CD4-positive, CD25-positive, alpha-beta regulatory T cell (primary cell): ENCODE results near the gene DNAI2. TPM values are rescaled to one million over a fixed set of nuclear protein-coding genes. Genes with fewer than 3 reads are reported as not detected.

ENCODE experiments used
- ATAC-seq, 2 donors: fragments of 150-1000 bp; cut with Tn5 transposase; one replicate each; pipeline ENCODE4 v1.10.0; 2021; ENCODE audit warnings: low read depth in 2 of 2, moderate number of reproducible peaks in 2 of 2, moderate library complexity in 1 of 2
- DNase-seq, 3 donors: peaks; one replicate each; pipeline versions ENCODE4 v3.0.0 to v3.0.0-alpha.2; 2012 to 2022; ENCODE audit warnings: mixed read lengths in 1 of 3
- H3K27ac ChIP-seq: one replicate; pipeline ENCODE4 v1.7.0; 2013; ENCODE audit warnings: mild to moderate bottlenecking, low read length; ENCODE audit not compliant: insufficient read depth, poor library complexity, severe bottlenecking
- H3K27me3 ChIP-seq: one replicate; pipeline ENCODE4 v1.7.0; 2013; ENCODE audit warnings: low read length; ENCODE audit not compliant: control insufficient read depth, insufficient read depth
- H3K36me3 ChIP-seq: one replicate; pipeline ENCODE4 v1.7.0; 2013; ENCODE audit warnings: mild to moderate bottlenecking, low read length, moderate library complexity; ENCODE audit not compliant: control insufficient read depth, insufficient read depth
- H3K4me1 ChIP-seq: 2 replicates; pipeline ENCODE4 v1.7.0; 2013; ENCODE audit warnings: mild to moderate bottlenecking, low read length; ENCODE audit not compliant: insufficient read depth, control insufficient read depth, poor library complexity, severe bottlenecking
- H3K4me3 ChIP-seq: one replicate; pipeline ENCODE4 v1.7.0; 2013; ENCODE audit warnings: low read depth, mild to moderate bottlenecking, low read length, moderate library complexity
- H3K9me3 ChIP-seq, 2 experiments: 1 replicate in 1 of 2; 2 replicates in 1 of 2; pipeline ENCODE4 v1.7.0; 2013; ENCODE audit warnings: low read length in 2 of 2, mild to moderate bottlenecking in 1 of 2, moderate library complexity in 1 of 2; ENCODE audit not compliant: control insufficient read depth in 2 of 2
- H3K27ac Mint-ChIP-seq, 3 donors: one replicate each; pipeline ENCODE4 v1.8.0; 2020 to 2022; ENCODE audit warnings: mild to moderate bottlenecking in 3 of 3, mixed read lengths in 3 of 3, moderate library complexity in 2 of 3
- H3K27me3 Mint-ChIP-seq: one replicate; pipeline ENCODE4 v1.8.0; 2022; ENCODE audit warnings: mild to moderate bottlenecking, mixed read lengths
- H3K36me3 Mint-ChIP-seq: one replicate; pipeline ENCODE4 v1.8.0; 2020; ENCODE audit warnings: mixed read lengths
- H3K4me1 Mint-ChIP-seq, 4 donors: one replicate each; pipeline ENCODE4 v1.8.0; 2020 to 2022; ENCODE audit warnings: mixed read lengths in 4 of 4, mild to moderate bottlenecking in 1 of 4
- H3K4me3 Mint-ChIP-seq, 4 donors: one replicate each; pipeline ENCODE4 v1.8.0; 2020 to 2022; ENCODE audit warnings: mild to moderate bottlenecking in 4 of 4, mixed read lengths in 4 of 4, moderate library complexity in 3 of 4
- H3K9me3 Mint-ChIP-seq, 7 donors: one replicate each; pipeline ENCODE4 v1.8.0; 2020 to 2022; ENCODE audit warnings: mixed read lengths in 7 of 7, mild to moderate bottlenecking in 3 of 7, moderate library complexity in 2 of 7
- polyA plus RNA-seq, 4 donors: library from polyadenylated mRNA; unstranded; fragments of 300-500 nt; fragmentation: Illumina TruSeq; gene quantifications; one replicate each; pipeline ENCODE4 v1.2.3, GENCODE V29; 2021
- total RNA-seq: library from RNA; stranded (reverse); gene quantifications from one replicate; pipeline ENCODE4 v1.2.3, GENCODE V29; 2022

DNAI2 gene
- total and polyA plus RNA-seq, 5 donors from 2014 or later, result 0.10 to 1.5 (median 0.23) TPM; not detected in 2

GRCh38 chr17:74325743-74326379, 51.8 kb downstream of the DNAI2 start, which contains the start of gene KIF19:
Gene KIF19 (plus strand): TSS chr17:74326226. CDS start chr17:74326350, 124 bp downstream.
- Mint-ChIP-seq H3K4me3 (peak within 1 kb of the TSS; percentile 63 to 85 (median 78)), H3K9me3 (no peaks in the 10 kb centered on the region), H3K4me1 (peaks cover 3 to 29% (median 12%) of the 10 kb centered on the region in 4 donors), H3K27me3 (peaks cover 45% of the 10 kb centered on the region), H3K27ac (peak within 1 kb of the TSS in 2 of 3 donors; percentile 46 to 83), H3K36me3 (no peaks in the 10 kb centered on the region)
- H3K9me3 ChIP-seq, result no peaks in the 10 kb centered on the region
- DNase-seq (peak; percentile 12 to 64 (median 31)), ATAC-seq (peak; percentile 68 to 70)
- no peak within 1 kb of the TSS for H3K27ac ChIP-seq
- H3K4me1 ChIP-seq, result peaks cover 16% of the 10 kb centered on the region
- no peaks in the 10 kb centered on the region for H3K27me3 ChIP-seq
- no peaks in the 10 kb centered on the region for H3K36me3 ChIP-seq
- no peak within 1 kb of the TSS for H3K4me3 ChIP-seq

- peaks cover 16% of the 10 kb centered on the region for H3K4me1 ChIP-seq
- H3K27ac ChIP-seq, result no peak overlapping the region
- ATAC-seq, result no peak
- no peaks in the 10 kb centered on the region for H3K9me3 Mint-ChIP-seq
- H3K27me3 Mint-ChIP-seq, result peaks cover 41% of the 10 kb centered on the region
- no peaks in the 10 kb centered on the region for H3K27me3 ChIP-seq
- peaks cover 3 to 29% (median 12%) of the 10 kb centered on the region in 4 donors for H3K4me1 Mint-ChIP-seq
- H3K36me3 Mint-ChIP-seq, result no peaks in the 10 kb centered on the region
- H3K4me3 Mint-ChIP-seq, result peak overlapping the region in 3 of 4 donors; percentile 48 to 85 (median 53)
- no peaks in the 10 kb centered on the region for H3K36me3 ChIP-seq
- H3K27ac Mint-ChIP-seq, result peak overlapping the region in 1 of 3 donors; percentile 46
- no peaks in the 10 kb centered on the region for H3K9me3 ChIP-seq
- H3K4me3 ChIP-seq, result no peak overlapping the region
- DNase-seq, result no peak
Observed at GRCh38 chr17:74326506-74326905, 52.5 kb downstream of the DNAI2 start.

DNA sequence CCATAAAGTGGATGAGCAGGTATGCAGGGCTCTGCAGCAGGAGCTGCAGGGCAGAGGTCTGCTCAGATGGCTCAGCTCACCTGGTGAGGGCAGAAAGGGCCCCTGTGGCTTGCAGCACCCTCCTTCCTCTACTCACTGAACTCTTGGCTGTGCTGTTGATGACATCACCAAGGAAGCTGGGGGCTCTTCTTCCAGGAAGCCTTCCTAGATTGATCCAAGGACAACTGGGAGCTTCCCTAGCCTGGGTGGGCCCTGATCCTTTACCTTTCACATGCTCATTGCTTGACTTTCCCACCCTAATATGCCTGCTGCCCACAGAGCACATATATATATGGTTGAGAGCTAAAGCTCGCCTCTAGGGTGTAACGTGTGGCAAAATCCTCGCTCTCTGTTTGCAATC, 54.5 kb downstream of the DNAI2 start:
- H3K27ac ChIP-seq, result no peak overlapping the region
- Mint-ChIP-seq H3K4me1 (peaks cover 3 to 29% (median 12%) of the 10 kb centered on the region in 4 donors), H3K4me3 (peak overlapping the region in 2 of 4 donors; percentile 0 to 21), H3K27ac (no peak overlapping the region), H3K36me3 (no peaks in the 10 kb centered on the region), H3K9me3 (no peaks in the 10 kb centered on the region), H3K27me3 (peaks cover 33% of the 10 kb centered on the region)
- H3K4me3 ChIP-seq, result no peak overlapping the region
- no peak for DNase-seq
- no peak for ATAC-seq
- no peaks in the 10 kb centered on the region for H3K36me3 ChIP-seq
- no peaks in the 10 kb centered on the region for H3K27me3 ChIP-seq
- H3K4me1 ChIP-seq, result peaks cover 16% of the 10 kb centered on the region
- no peaks in the 10 kb centered on the region for H3K9me3 ChIP-seq

GRCh38 chr17:74329378-74329777, 55.3 kb downstream of the DNAI2 start:
- Histone ChIP-seq H3K36me3 (no peaks in the 10 kb centered on the region), H3K27ac (no peak overlapping the region), H3K27me3 (no peaks in the 10 kb centered on the region), H3K4me1 (peaks cover 16% of the 10 kb centered on the region), H3K9me3 (no peaks in the 10 kb centered on the region), H3K4me3 (no peak overlapping the region)
- no peak for ATAC-seq
- no peak for DNase-seq
- H3K36me3 Mint-ChIP-seq, result no peaks in the 10 kb centered on the region
- H3K27me3 Mint-ChIP-seq, result peaks cover 28% of the 10 kb centered on the region
- peak overlapping the region in 1 of 3 donors; percentile 64 for H3K27ac Mint-ChIP-seq
- peaks cover 3 to 29% (median 12%) of the 10 kb centered on the region in 4 donors for H3K4me1 Mint-ChIP-seq
- H3K4me3 Mint-ChIP-seq, result peak overlapping the region in 1 of 4 donors; percentile 5
- no peaks in the 10 kb centered on the region for H3K9me3 Mint-ChIP-seq

DNA sequence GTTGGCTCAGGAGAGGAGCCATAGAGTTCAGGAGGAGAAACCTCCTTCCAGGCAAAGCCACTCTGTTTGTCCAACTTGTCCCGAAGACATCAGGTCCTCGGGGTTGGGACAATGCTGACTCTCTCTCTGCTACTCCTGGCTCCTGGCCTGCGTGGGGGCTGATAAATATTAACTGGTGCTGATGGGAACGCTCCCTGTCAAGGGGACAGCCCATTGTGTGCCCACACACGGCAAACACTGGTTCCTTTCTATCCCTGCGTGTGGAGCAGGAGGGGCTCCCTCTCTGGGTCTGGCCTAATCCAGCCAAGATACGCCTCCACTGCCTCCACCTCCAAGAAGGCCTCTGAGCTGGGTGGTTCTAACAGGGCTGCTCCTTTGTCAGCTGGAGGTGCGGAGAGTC, 56.4 kb downstream of the DNAI2 start:
- Mint-ChIP-seq H3K4me1 (peaks cover 3 to 26% (median 12%) of the 10 kb centered on the region in 4 donors), H3K36me3 (no peaks in the 10 kb centered on the region), H3K27ac (peak overlapping the region in 1 of 3 donors; percentile 46), H3K27me3 (peaks cover 21% of the 10 kb centered on the region), H3K9me3 (no peaks in the 10 kb centered on the region), H3K4me3 (no peak overlapping the region)
- H3K27me3 ChIP-seq, result no peaks in the 10 kb centered on the region
- no peaks in the 10 kb centered on the region for H3K9me3 ChIP-seq
- no peak overlapping the region for H3K27ac ChIP-seq
- H3K4me3 ChIP-seq, result no peak overlapping the region
- H3K36me3 ChIP-seq, result no peaks in the 10 kb centered on the region
- H3K4me1 ChIP-seq, result peaks cover 16% of the 10 kb centered on the region
- no peak for DNase-seq
- no peak for ATAC-seq

DNA sequence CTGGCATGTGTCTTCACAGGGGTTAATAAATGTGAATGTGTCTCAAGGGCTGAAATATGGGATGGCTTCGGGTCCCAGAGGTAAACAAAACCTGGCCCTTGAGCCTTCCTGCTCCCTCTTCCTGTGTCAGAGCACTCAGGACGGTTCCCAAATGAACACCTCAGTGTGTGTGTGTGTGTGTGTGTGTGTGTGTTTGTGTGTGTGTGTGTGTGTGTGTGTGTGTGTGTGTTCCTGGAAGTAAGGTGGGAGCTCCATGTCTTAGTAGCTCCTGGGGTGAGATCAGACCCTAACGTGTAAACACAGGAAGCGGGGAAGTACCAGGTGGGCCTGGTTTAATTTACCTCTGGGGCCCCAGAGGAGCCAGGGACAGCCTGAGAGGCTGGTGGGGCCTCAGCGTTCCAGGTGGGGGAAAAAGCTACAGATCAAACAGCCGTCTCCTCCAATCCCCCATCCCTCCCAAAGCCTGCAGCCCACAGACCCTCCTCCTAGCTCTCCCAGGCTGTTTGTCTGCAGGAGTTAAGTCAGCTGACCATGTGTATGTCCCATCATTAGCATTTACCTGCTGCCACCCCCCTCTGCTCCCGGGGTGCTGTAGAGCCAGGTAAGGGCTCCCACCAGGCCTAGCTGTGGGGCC, 58.1 kb downstream of the DNAI2 start:
- H3K4me1 ChIP-seq, result no peaks in the 10 kb centered on the region
- ATAC-seq (no peak), DNase-seq (no peak)
- no peak overlapping the region for H3K27ac ChIP-seq
- Mint-ChIP-seq H3K27ac (no peak overlapping the region), H3K4me1 (peaks cover 0 to 15% (median 11%) of the 10 kb centered on the region in 4 donors), H3K36me3 (no peaks in the 10 kb centered on the region), H3K4me3 (no peak overlapping the region), H3K27me3 (peaks cover 16% of the 10 kb centered on the region), H3K9me3 (no peaks in the 10 kb centered on the region)
- H3K9me3 ChIP-seq, result no peaks in the 10 kb centered on the region
- H3K27me3 ChIP-seq, result no peaks in the 10 kb centered on the region
- no peak overlapping the region for H3K4me3 ChIP-seq
- H3K36me3 ChIP-seq, result no peaks in the 10 kb centered on the region

DNA sequence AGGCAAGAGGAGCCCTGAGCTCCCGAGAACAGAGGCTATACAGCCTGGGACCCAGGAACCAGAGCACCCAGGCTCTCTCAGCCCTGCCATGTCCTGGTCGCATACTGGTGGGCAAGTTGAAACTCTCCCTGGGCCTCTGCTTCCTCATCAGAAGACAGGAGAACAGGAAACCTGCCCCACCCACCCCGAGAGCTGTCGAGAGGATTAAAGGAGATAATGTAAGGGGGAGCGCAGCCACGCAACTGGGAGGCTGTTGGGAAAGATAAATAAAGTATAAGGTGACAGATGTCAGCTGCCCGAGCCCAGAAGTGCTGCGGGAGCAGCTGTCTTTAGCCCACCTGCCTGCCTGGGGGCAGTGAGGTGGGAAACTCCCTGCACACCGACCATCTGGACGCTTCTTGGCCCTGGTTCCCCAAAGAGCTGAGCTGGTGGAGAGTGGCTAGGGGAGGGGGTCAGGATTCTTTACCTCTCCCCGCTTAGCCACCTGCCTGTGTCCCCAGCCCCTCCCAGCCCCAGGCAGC, 58.8 kb downstream of the DNAI2 start:
- no peak overlapping the region for H3K4me3 ChIP-seq
- no peaks in the 10 kb centered on the region for H3K36me3 ChIP-seq
- Mint-ChIP-seq H3K27me3 (peaks cover 13% of the 10 kb centered on the region), H3K4me3 (no peak overlapping the region), H3K9me3 (no peaks in the 10 kb centered on the region), H3K4me1 (peaks cover 0 to 13% (median 9%) of the 10 kb centered on the region in 4 donors), H3K27ac (no peak overlapping the region), H3K36me3 (no peaks in the 10 kb centered on the region)
- H3K27me3 ChIP-seq, result no peaks in the 10 kb centered on the region
- H3K4me1 ChIP-seq, result no peaks in the 10 kb centered on the region
- H3K9me3 ChIP-seq, result no peaks in the 10 kb centered on the region
- DNase-seq (no peak), ATAC-seq (no peak)
- H3K27ac ChIP-seq, result no peak overlapping the region
